Measurements from ENCODE around the gene CST3. TPM values are rescaled to one million over a fixed set of nuclear protein-coding genes. Genes with fewer than 3 reads are reported as not detected.
"Not testable (repeated sequence)": the region's sequence is repeated elsewhere in the genome, so short reads cannot be mapped to it uniquely, and the experiment has no call there.

Gene CST3
- total and polyA plus RNA-seq, 4 donors, result 584 to 1,561 (median 971) TPM

- not testable (repeated sequence) for H3K9me3 ChIP-seq (ENCODE audit: control insufficient read depth, low read length); H3K36me3 ChIP-seq (ENCODE audit: control insufficient read depth in 1 of 2, insufficient read depth in 2 of 2, low read length in 1 of 2); DNase-seq; ATAC-seq (ENCODE audit: low FRiP score); H3K4me3 ChIP-seq (ENCODE audit: low read length in 2 of 2); H3K27ac ChIP-seq (ENCODE audit: low read depth in 1 of 2, low read length in 2 of 2); H3K4me1 ChIP-seq (ENCODE audit: control insufficient read depth in 1 of 2, insufficient read depth in 2 of 2, low read length in 2 of 2); H3K27me3 ChIP-seq (ENCODE audit: control insufficient read depth in 1 of 2, insufficient read depth in 2 of 2, low read length in 1 of 2)
- intact Hi-C loops (cut with DNase I), result loop anchor here in 1 of 2 donors (5.0 kb wide), 1 partner anchor 1327 kb away; no protein-coding TSS in a partner anchor
- 92 to 97% methylated on average over 2 of the region's 2 CpGs for WGBS, 2 donors
These were observed 21.8 kb upstream of the CST3 start for GRCh38 chr20:23659610-23659988.

GRCh38 chr20:23658989-23659609 is 21.3 kb upstream of the CST3 start:
- DNase-seq, result no peak
- intact Hi-C loops (cut with DNase I), result loop anchor here in 1 of 2 donors (5.0 kb wide), 1 partner anchor 1327 kb away; no protein-coding TSS in a partner anchor

DNA sequence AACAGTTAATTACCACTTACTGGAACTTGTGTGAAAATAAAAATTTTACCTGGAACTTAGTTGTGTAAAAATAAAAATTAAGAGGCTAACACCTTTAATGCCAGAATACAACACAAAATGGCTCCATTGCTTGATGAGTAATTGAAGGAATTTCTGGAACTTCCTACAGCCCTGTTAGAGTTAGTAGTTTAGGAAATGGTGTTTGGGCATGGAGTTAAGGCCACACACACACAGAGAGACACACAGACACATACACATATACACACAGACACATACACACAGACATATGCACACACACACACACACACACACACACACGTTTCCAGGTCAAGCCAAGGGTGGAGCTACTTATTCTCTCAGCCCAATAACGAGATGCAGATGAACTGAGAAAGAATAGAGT is 20.6 kb upstream of the CST3 start:
- Histone ChIP-seq H3K27ac (ENCODE audit: low read depth in 1 of 2, low read length in 2 of 2) (no peak overlapping the region), H3K9me3 (ENCODE audit: control insufficient read depth, low read length) (no peaks in the 10 kb centered on the region), H3K4me1 (ENCODE audit: control insufficient read depth in 1 of 2, insufficient read depth in 2 of 2, low read length in 2 of 2) (no peaks in the 10 kb centered on the region), H3K4me3 (ENCODE audit: low read length in 2 of 2) (no peak overlapping the region), H3K27me3 (ENCODE audit: control insufficient read depth in 1 of 2, insufficient read depth in 2 of 2, low read length in 1 of 2) (no peaks in the 10 kb centered on the region), H3K36me3 (ENCODE audit: control insufficient read depth in 1 of 2, insufficient read depth in 2 of 2, low read length in 1 of 2) (no peaks in the 10 kb centered on the region)
- intact Hi-C loops (cut with DNase I), result loop anchor here in 1 of 2 donors (5.0 kb wide), 1 partner anchor 1326 kb away; no protein-coding TSS in a partner anchor
- 76 to 77% methylated on average over 2 of the region's 2 CpGs for WGBS, 2 donors
- ATAC-seq (ENCODE audit: low FRiP score), result no peak
- no peak for DNase-seq

More at GRCh38 chr20:23658989-23659609, 21.3 kb upstream of the CST3 start:
- Histone ChIP-seq H3K4me1 (ENCODE audit: control insufficient read depth in 1 of 2, insufficient read depth in 2 of 2, low read length in 2 of 2) (no peaks in the 10 kb centered on the region), H3K27me3 (ENCODE audit: control insufficient read depth in 1 of 2, insufficient read depth in 2 of 2, low read length in 1 of 2) (no peaks in the 10 kb centered on the region), H3K36me3 (ENCODE audit: control insufficient read depth in 1 of 2, insufficient read depth in 2 of 2, low read length in 1 of 2) (no peaks in the 10 kb centered on the region), H3K4me3 (ENCODE audit: low read length in 2 of 2) (no peak overlapping the region), H3K9me3 (ENCODE audit: control insufficient read depth, low read length) (no peaks in the 10 kb centered on the region), H3K27ac (ENCODE audit: low read depth in 1 of 2, low read length in 2 of 2) (no peak overlapping the region)
- no peak for ATAC-seq (ENCODE audit: low FRiP score)
- 94 to 95% methylated on average over 8 of the region's 8 CpGs for WGBS, 2 donors

DNA sequence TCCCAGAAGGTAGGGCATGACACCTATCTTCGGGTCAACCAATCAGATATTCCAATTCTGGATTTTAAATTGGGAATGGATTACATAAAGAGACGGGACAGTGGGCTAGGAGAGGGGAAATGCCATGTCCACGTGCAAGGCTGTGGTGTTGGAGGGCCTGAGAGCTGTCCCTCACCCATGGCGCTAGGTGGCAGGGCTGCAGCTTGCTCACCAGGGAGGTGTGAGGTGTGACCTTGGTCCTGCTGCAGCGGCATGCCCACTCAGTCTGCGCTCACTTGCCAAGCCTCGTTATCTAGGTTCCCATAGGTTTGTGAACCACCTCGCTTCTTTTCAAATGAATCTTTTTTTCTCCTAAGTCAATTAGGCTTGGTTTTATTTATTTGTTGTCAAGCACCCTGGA is 19.4 kb upstream of the CST3 start:
- H3K27me3 ChIP-seq (ENCODE audit: control insufficient read depth in 1 of 2, insufficient read depth in 2 of 2, low read length in 1 of 2), result no peaks in the 10 kb centered on the region
- no peaks in the 10 kb centered on the region for H3K4me1 ChIP-seq (ENCODE audit: control insufficient read depth in 1 of 2, insufficient read depth in 2 of 2, low read length in 2 of 2)
- DNase-seq (no peak), ATAC-seq (ENCODE audit: low FRiP score) (no peak)
- no peak overlapping the region for H3K27ac ChIP-seq (ENCODE audit: low read depth in 1 of 2, low read length in 2 of 2)
- intact Hi-C loops (cut with DNase I), result loop anchor here in 1 of 2 donors (5.0 kb wide), 1 partner anchor 1325 kb away; no protein-coding TSS in a partner anchor
- H3K36me3 ChIP-seq (ENCODE audit: control insufficient read depth in 1 of 2, insufficient read depth in 2 of 2, low read length in 1 of 2), result no peaks in the 10 kb centered on the region
- H3K4me3 ChIP-seq (ENCODE audit: low read length in 2 of 2), result no peak overlapping the region
- 83 to 88% methylated on average over 8 of the region's 8 CpGs for WGBS, 2 donors
- no peaks in the 10 kb centered on the region for H3K9me3 ChIP-seq (ENCODE audit: control insufficient read depth, low read length)

DNA sequence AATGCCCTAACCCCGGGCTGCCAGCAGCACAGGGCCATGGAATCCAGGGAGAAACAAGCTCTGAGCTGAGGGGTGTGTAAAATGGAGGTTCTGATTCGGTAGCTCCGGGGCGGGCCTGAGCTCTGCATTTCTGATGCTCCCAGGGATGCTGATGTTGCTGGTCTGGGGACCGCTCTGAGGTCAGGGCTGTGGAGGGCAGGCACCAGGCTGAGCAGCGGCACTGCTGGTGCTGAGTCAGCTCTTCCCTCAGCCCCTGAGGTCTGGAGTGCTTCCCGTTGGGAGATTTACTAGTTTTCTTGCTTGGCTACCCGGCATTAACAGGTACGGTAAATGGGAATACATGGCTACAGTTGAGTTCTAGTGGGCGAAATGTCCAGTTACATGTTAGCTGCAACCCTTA is 18.6 kb upstream of the CST3 start:
- Histone ChIP-seq H3K27ac (ENCODE audit: low read depth in 1 of 2, low read length in 2 of 2) (no peak overlapping the region), H3K9me3 (ENCODE audit: control insufficient read depth, low read length) (no peaks in the 10 kb centered on the region), H3K4me1 (ENCODE audit: control insufficient read depth in 1 of 2, insufficient read depth in 2 of 2, low read length in 2 of 2) (no peaks in the 10 kb centered on the region), H3K27me3 (ENCODE audit: control insufficient read depth in 1 of 2, insufficient read depth in 2 of 2, low read length in 1 of 2) (no peaks in the 10 kb centered on the region), H3K36me3 (ENCODE audit: control insufficient read depth in 1 of 2, insufficient read depth in 2 of 2, low read length in 1 of 2) (no peaks in the 10 kb centered on the region), H3K4me3 (ENCODE audit: low read length in 2 of 2) (no peak overlapping the region)
- intact Hi-C loops (cut with DNase I), result loop anchor here in 1 of 2 donors (5.0 kb wide), 1 partner anchor 1324 kb away; no protein-coding TSS in a partner anchor
- DNase-seq (no peak), ATAC-seq (ENCODE audit: low FRiP score) (no peak)
- 77 to 78% methylated on average over 10 of the region's 10 CpGs for WGBS, 2 donors

DNA sequence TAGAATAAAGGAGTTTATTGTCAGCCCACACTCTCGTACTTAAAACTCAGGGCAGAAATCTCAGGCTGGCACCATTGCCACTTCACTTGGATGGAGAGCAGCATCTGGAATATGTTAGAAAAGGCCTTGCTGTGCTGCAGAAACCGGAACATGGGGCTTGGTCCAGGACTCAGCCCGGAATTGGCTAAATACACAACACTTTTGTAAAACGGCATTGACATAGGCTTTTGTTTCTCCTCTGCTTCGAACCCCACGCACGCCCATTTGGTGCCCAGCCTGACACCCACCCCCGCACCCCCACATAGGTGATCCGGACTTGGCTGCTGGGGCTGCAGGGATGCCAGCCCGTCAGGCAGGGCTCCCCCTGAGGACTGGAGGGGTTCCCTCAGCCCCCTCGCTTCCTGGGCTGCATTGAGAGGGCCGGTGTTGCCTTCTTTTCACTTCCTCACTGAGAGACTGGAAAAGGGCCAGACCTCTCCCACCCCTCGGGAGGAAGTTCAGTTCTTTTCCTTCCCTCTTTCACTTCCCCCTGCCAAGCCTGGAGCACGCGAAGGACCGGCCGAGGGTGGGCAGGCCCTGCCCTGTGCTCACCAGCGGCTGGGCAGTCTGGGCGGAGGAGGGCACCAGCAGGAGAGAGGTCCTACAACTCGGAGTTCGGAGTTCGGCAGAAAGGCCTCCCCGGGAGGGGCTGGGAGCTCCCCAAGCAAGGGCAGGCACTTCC is 17.9 kb upstream of the CST3 start:
- H3K36me3 ChIP-seq (ENCODE audit: control insufficient read depth in 1 of 2, insufficient read depth in 2 of 2, low read length in 1 of 2), result no peaks in the 10 kb centered on the region
- no peaks in the 10 kb centered on the region for H3K9me3 ChIP-seq (ENCODE audit: control insufficient read depth, low read length)
- intact Hi-C loops (cut with DNase I), result loop anchor here in 1 of 2 donors (5.0 kb wide), 1 partner anchor 1323 kb away; no protein-coding TSS in a partner anchor
- H3K27ac ChIP-seq (ENCODE audit: low read depth in 1 of 2, low read length in 2 of 2), result no peak overlapping the region
- ATAC-seq (ENCODE audit: low FRiP score) (peak; percentile 76), DNase-seq (peak in 1 of 2 donors; percentile 90)
- H3K4me1 ChIP-seq (ENCODE audit: control insufficient read depth in 1 of 2, insufficient read depth in 2 of 2, low read length in 2 of 2), result no peaks in the 10 kb centered on the region
- no peaks in the 10 kb centered on the region for H3K27me3 ChIP-seq (ENCODE audit: control insufficient read depth in 1 of 2, insufficient read depth in 2 of 2, low read length in 1 of 2)
- 13 to 18% methylated on average over 23 of the region's 23 CpGs for WGBS, 2 donors
- no peak overlapping the region for H3K4me3 ChIP-seq (ENCODE audit: low read length in 2 of 2)

- Histone ChIP-seq H3K36me3 (ENCODE audit: control insufficient read depth in 1 of 2, insufficient read depth in 2 of 2, low read length in 1 of 2) (no peaks in the 10 kb centered on the region), H3K9me3 (ENCODE audit: control insufficient read depth, low read length) (no peaks in the 10 kb centered on the region), H3K4me3 (ENCODE audit: low read length in 2 of 2) (no peak overlapping the region), H3K4me1 (ENCODE audit: control insufficient read depth in 1 of 2, insufficient read depth in 2 of 2, low read length in 2 of 2) (no peaks in the 10 kb centered on the region), H3K27me3 (ENCODE audit: control insufficient read depth in 1 of 2, insufficient read depth in 2 of 2, low read length in 1 of 2) (no peaks in the 10 kb centered on the region), H3K27ac (ENCODE audit: low read depth in 1 of 2, low read length in 2 of 2) (no peak overlapping the region)
- ATAC-seq (ENCODE audit: low FRiP score), result no peak
- DNase-seq, result no peak
- WGBS, 2 donors, result 77 to 86% methylated on average over 4 of the region's 4 CpGs
- intact Hi-C loops (cut with DNase I), result loop anchor here in 1 of 2 donors (5.0 kb wide), 1 partner anchor 1322 kb away; no protein-coding TSS in a partner anchor
These were observed 17.0 kb upstream of the CST3 start for GRCh38 chr20:23654717-23655116.

DNA sequence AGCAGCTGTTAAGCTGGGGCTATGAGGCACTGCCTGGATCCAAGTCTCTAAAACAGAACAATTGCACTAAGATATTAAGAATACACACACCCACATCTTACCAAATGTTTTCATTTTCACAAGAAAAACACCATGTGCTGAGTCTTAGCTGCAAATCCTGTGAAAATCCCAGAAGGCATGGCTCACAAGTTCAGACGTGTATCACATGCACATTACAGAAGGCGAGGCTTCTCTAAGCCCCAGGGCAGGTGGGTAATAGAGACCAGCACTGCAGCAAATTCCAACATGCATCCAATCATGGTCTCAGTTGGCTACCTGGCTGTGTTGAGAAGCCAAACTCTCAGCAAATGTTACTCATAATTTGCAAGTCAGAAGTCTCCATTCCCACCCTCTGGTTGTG is 16.2 kb upstream of the CST3 start:
- Histone ChIP-seq H3K27ac (ENCODE audit: low read depth in 1 of 2, low read length in 2 of 2) (no peak overlapping the region), H3K4me3 (ENCODE audit: low read length in 2 of 2) (no peak overlapping the region), H3K4me1 (ENCODE audit: control insufficient read depth in 1 of 2, insufficient read depth in 2 of 2, low read length in 2 of 2) (no peaks in the 10 kb centered on the region), H3K9me3 (ENCODE audit: control insufficient read depth, low read length) (no peaks in the 10 kb centered on the region), H3K27me3 (ENCODE audit: control insufficient read depth in 1 of 2, insufficient read depth in 2 of 2, low read length in 1 of 2) (no peaks in the 10 kb centered on the region), H3K36me3 (ENCODE audit: control insufficient read depth in 1 of 2, insufficient read depth in 2 of 2, low read length in 1 of 2) (no peaks in the 10 kb centered on the region)
- intact Hi-C loops (cut with DNase I), result no loop called here
- WGBS, 2 donors, result 60 to 68% methylated on average over 2 of the region's 2 CpGs
- ATAC-seq (ENCODE audit: low FRiP score) (no peak), DNase-seq (no peak)
